ENCODE results near the gene GBE1.

Gene GBE1

DNA sequence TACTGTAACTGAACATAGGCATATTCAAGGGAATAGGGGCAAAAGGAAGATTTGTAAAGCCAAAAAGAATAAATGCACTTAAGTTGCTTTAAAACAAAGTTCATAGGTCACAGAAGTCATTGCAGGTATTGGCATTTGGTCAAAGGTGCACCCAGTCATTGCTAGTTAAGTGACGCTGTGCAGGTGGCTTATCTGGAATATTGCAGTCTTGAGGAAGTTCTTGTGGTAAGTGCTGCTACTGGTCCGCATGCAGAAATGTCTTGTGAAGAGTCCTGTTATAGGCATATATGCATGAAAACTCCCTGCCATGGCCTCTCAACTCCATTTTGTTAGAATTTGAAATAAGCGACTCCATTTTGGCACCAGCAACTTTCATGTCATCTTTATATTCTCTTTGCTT lies 293.1 kb downstream of the GBE1 start:
- DNase-seq (ENCODE audit: low read depth in 2 of 2), result no peak

DNA sequence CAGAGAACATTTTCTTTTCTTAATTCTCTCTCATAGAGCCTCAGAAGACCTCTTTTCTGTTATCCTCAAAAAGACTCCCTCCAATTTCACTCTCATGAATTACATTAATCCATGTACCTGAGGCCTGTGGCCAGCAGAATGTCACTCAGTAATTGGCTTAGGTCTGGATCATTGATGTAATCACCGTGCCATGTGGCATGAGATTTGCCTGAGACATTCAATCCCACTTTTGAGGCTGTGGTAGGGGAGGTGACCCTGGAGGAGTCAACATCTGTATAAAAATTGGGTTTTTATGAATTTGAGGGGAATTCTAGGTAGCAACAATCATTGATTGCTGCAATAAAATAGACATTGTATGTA lies 295.3 kb downstream of the GBE1 start:
- DNase-seq (ENCODE audit: low read depth in 2 of 2), result no peak

GRCh38 chr3:81465510-81466200 lies 295.8 kb downstream of the GBE1 start:
- no peak for DNase-seq (ENCODE audit: low read depth in 2 of 2)

DNA sequence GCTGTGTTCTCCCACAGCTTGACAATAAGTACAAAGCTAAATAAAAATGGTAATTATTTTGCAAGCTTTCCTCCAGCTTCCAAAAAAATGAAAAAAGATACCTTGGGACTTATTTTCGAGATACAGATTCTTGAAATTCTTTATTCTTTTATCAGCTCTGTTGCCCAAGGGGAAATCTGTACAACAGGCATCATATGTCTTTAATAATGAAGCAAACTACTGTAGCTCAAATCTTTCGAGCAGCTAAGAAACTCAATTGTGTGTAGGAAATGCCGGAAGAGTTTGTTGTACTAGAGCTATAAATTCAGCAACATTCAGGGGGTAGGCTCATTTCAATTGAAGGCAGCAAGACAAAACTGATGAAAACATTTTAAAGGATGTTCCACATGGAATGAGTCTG lies 297.7 kb downstream of the GBE1 start:
- DNase-seq (ENCODE audit: low read depth in 2 of 2), result no peak

DNA sequence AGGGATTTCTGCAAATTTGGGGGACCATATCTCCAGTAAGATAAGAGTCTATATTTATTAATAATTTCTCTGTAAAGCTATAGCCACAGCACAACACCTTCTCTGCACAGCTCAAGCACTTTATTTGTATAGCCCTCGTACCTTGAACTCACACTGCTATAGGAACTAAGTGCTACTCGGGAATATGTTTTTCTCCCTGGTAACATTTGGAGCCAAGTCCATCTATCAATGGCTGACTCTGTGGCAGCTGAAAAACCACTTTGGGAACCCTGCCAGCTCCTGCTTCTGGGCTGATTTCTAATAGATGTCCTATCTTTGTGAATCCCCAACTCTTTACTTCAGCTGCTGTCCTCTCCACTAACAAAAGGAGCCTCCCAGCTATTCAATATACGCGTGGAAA lies 298.5 kb downstream of the GBE1 start:
- no peak for DNase-seq (ENCODE audit: low read depth in 2 of 2)

DNA sequence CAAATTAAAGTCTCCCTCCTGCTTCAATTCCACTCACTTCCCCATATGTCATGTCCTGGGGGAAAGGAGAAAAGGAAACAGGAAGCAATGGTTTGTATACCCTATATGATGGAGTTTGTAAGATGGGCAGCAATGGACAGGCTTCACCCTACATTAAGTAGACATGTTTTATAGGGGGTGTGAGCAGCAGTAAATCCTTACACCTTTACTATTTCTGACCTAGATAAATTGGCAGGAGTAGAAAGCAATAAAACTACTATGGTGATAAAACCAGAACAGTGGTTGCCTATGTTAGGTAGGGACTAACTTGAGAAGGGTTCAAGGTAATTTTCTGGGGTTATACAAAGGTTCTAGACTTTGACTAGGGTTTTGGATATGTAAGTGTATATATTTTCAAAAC lies 301.7 kb downstream of the GBE1 start:
- DNase-seq (ENCODE audit: low read depth in 2 of 2), result no peak

DNA sequence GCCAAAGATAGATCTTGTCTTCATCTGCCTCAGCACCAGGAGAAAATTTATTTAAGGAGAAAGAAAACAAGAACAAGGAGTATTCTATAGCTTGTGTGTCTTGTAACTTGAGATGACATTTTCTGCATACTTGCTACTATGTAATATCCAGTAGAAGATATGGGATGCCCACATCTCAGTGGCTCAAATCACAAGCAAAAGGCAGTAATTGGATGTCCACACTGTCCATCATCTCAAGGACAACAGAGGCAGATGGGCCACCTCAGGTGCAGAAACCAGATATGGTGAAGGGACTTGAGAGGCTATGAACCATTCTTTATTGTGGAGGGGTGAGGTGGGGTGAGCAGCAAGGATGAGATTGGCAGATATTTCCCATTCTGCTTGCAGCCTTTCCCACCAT lies 309.0 kb downstream of the GBE1 start:
- no peak for DNase-seq (ENCODE audit: low read depth in 2 of 2)

- DNase-seq (ENCODE audit: low read depth in 2 of 2), result no peak
Measured at GRCh38 chr3:81451611-81452010, 309.8 kb downstream of the GBE1 start.

GRCh38 chr3:81451140-81451539 lies 310.3 kb downstream of the GBE1 start:
- DNase-seq (ENCODE audit: low read depth in 2 of 2), result no peak

- DNase-seq (ENCODE audit: low read depth in 2 of 2), result no peak
Measured at GRCh38 chr3:81446806-81447205, 314.6 kb downstream of the GBE1 start.

DNA sequence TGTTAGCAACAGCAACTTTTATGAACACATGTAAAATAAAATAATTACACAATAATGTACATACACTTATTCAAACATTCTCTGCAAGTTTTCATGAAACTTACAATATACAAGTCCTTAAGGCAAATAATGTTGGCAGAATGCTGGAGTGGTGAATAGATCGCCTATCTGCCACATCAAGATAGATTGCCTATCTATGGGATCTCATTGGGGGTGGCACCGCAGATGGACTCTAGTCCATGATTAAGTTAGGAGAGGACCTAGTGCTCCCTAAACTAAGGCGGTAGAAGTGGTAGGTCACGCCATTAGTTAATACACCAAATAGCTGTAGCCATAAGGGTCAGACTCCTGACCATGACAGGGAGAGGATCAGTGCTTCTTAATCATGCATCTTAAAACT lies 315.7 kb downstream of the GBE1 start:
- DNase-seq (ENCODE audit: low read depth in 2 of 2), result no peak

DNA sequence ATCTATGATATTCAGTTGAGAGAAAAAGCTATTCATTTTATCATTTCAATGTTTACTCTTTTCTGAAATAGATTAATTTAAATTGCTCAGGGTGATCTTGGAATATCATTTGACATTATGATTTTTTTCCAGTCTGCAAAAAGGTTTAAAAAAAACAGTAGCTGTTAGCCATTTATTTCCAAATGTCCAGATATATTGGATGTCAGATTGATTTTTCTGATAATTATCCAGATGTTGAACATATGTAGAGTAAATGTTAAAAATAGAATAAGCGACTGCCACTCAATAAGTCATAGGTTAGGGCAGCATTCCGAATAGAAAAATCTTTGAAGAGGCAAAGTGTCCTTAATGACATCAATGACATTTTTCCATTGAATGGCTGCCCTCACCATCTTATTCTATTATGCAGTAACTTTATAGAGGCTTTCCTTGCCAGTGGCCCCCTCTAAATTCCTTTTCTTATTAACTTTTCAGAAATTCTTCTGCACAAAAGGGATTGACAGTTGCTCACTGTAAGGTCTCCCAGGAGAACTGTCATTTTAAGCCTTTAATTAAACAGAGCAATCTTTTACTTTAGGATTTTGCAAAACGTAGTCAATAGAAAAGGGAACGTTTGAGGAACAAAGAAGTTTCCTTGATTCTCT lies 316.5 kb downstream of the GBE1 start:
- DNase-seq (ENCODE audit: low read depth in 2 of 2), result no peak

- DNase-seq (ENCODE audit: low read depth in 2 of 2), result no peak
Measured at GRCh38 chr3:81443958-81444357, 317.5 kb downstream of the GBE1 start.

- no peak for DNase-seq (ENCODE audit: low read depth in 2 of 2)
Measured at GRCh38 chr3:81443457-81443782, 318.0 kb downstream of the GBE1 start.

GRCh38 chr3:81442758-81443456 lies 318.5 kb downstream of the GBE1 start:
- no peak for DNase-seq (ENCODE audit: low read depth in 2 of 2)

- no peak for DNase-seq (ENCODE audit: low read depth in 2 of 2)
Measured at GRCh38 chr3:81440661-81441060, 320.8 kb downstream of the GBE1 start.

Data from stimulated activated CD8-positive, alpha-beta memory T cell treated with anti-CD3 and anti-CD28 coated beads, Interleukin-15, amount 100 ng/mL, for 4 hours (primary cell).